ENCODE measurements around the gene ZNF827.

- TF ChIP-seq CTCF (IDR thresholded peaks at IDR 0.05) (no peak), POLR2A (IDR thresholded peaks at IDR 0.05) (no peak)
Measured at GRCh38 chr4:145739845-145740244, 198.8 kb downstream of the ZNF827 start.
